ENCODE measurements around the gene PRKCE. TPM values are rescaled to one million over a fixed set of nuclear protein-coding genes. Genes with fewer than 3 reads are reported as not detected.

PRKCE gene
- total and polyA plus RNA-seq, 2 donors (not counting 1 experiment from before 2014, with no cell fraction given), result 14.1 to 19.0 TPM

- H3K79me2 ChIP-seq (ENCODE audit: control insufficient read depth, insufficient read depth, low read length), result no peaks in the 10 kb centered on the region
Observed at GRCh38 chr2:45709137-45709536, 57.7 kb downstream of the PRKCE start.

GRCh38 chr2:45710468-45710867 lies 59.0 kb downstream of the PRKCE start:
- Histone ChIP-seq H3K36me3 (ENCODE audit: control insufficient read depth, insufficient read depth, low read length) (no peaks in the 10 kb centered on the region), H3K27ac (ENCODE audit: insufficient read depth, low read length) (no peak overlapping the region), H3K4me3 (replicated peaks in 1 of 4; ENCODE audit: control extremely low read depth in 1 of 4, insufficient read depth in 1 of 4, low read depth in 3 of 4, low read length in 4 of 4) (no peak overlapping the region), H3K4me2 (ENCODE audit: extremely low read depth, insufficient read depth, low read length) (no peak overlapping the region), H4K20me1 (ENCODE audit: control insufficient read depth, extremely low read depth, insufficient read depth, low read length) (no peaks in the 10 kb centered on the region), H3K9ac (ENCODE audit: insufficient read depth, low read length) (no peak overlapping the region), H3K27me3 (ENCODE audit: control insufficient read depth, insufficient read depth, low read length) (no peaks in the 10 kb centered on the region), H3K4me1 (ENCODE audit: control insufficient read depth, extremely low read depth, insufficient read depth, low read length) (no peaks in the 10 kb centered on the region), H3K79me2 (ENCODE audit: control insufficient read depth, insufficient read depth, low read length) (no peaks in the 10 kb centered on the region), H3K9me3 (ENCODE audit: control insufficient read depth, insufficient read depth, low read depth, low read length) (no peaks in the 10 kb centered on the region), H2AFZ (ENCODE audit: low read length) (no peak overlapping the region)
- DNase-seq (ENCODE audit: low read depth in 2 of 2), result no peak
- no peak for TF ChIP-seq EZH2 (IDR thresholded peaks at IDR 0.05; ENCODE audit: low read length, missing control alignments)
- no peak for TF ChIP-seq CTCF (conservative IDR thresholded peaks at IDR 0.05 in 1 of 2, IDR thresholded peaks at IDR 0.05 in 1 of 2; ENCODE audit: low read depth in 1 of 2, low read length in 2 of 2)

More at GRCh38 chr2:45709137-45709536, 57.7 kb downstream of the PRKCE start:
- no peaks in the 10 kb centered on the region for H3K27me3 ChIP-seq (ENCODE audit: control insufficient read depth, insufficient read depth, low read length)
- no peak overlapping the region for H3K9ac ChIP-seq (ENCODE audit: insufficient read depth, low read length)
- TF ChIP-seq CTCF (conservative IDR thresholded peaks at IDR 0.05 in 1 of 2, IDR thresholded peaks at IDR 0.05 in 1 of 2; ENCODE audit: low read depth in 1 of 2, low read length in 2 of 2), result no peak
- TF ChIP-seq EZH2 (IDR thresholded peaks at IDR 0.05; ENCODE audit: low read length, missing control alignments), result no peak
- no peak overlapping the region for H3K4me3 ChIP-seq (replicated peaks in 1 of 4; ENCODE audit: control extremely low read depth in 1 of 4, insufficient read depth in 1 of 4, low read depth in 3 of 4, low read length in 4 of 4)
- DNase-seq (ENCODE audit: low read depth in 2 of 2), result no peak
- H3K9me3 ChIP-seq (ENCODE audit: control insufficient read depth, insufficient read depth, low read depth, low read length), result no peaks in the 10 kb centered on the region
- H3K36me3 ChIP-seq (ENCODE audit: control insufficient read depth, insufficient read depth, low read length), result no peaks in the 10 kb centered on the region
- H3K27ac ChIP-seq (ENCODE audit: insufficient read depth, low read length), result no peak overlapping the region
- no peaks in the 10 kb centered on the region for H3K4me1 ChIP-seq (ENCODE audit: control insufficient read depth, extremely low read depth, insufficient read depth, low read length)
- no peaks in the 10 kb centered on the region for H4K20me1 ChIP-seq (ENCODE audit: control insufficient read depth, extremely low read depth, insufficient read depth, low read length)
- no peak overlapping the region for H2AFZ ChIP-seq (ENCODE audit: low read length)
- H3K4me2 ChIP-seq (ENCODE audit: extremely low read depth, insufficient read depth, low read length), result no peak overlapping the region

- Histone ChIP-seq H3K36me3 (ENCODE audit: control insufficient read depth, insufficient read depth, low read length) (no peaks in the 10 kb centered on the region), H2AFZ (ENCODE audit: low read length) (no peak overlapping the region), H3K4me1 (ENCODE audit: control insufficient read depth, extremely low read depth, insufficient read depth, low read length) (no peaks in the 10 kb centered on the region), H4K20me1 (ENCODE audit: control insufficient read depth, extremely low read depth, insufficient read depth, low read length) (no peaks in the 10 kb centered on the region), H3K4me2 (ENCODE audit: extremely low read depth, insufficient read depth, low read length) (no peak overlapping the region), H3K4me3 (replicated peaks in 1 of 4; ENCODE audit: control extremely low read depth in 1 of 4, insufficient read depth in 1 of 4, low read depth in 3 of 4, low read length in 4 of 4) (no peak overlapping the region), H3K9ac (ENCODE audit: insufficient read depth, low read length) (no peak overlapping the region), H3K27me3 (ENCODE audit: control insufficient read depth, insufficient read depth, low read length) (no peaks in the 10 kb centered on the region), H3K79me2 (ENCODE audit: control insufficient read depth, insufficient read depth, low read length) (no peaks in the 10 kb centered on the region), H3K27ac (ENCODE audit: insufficient read depth, low read length) (no peak overlapping the region), H3K9me3 (ENCODE audit: control insufficient read depth, insufficient read depth, low read depth, low read length) (no peaks in the 10 kb centered on the region)
- no peak for DNase-seq (ENCODE audit: low read depth in 2 of 2)
- TF ChIP-seq CTCF (conservative IDR thresholded peaks at IDR 0.05 in 1 of 2, IDR thresholded peaks at IDR 0.05 in 1 of 2; ENCODE audit: low read depth in 1 of 2, low read length in 2 of 2) (no peak), EZH2 (IDR thresholded peaks at IDR 0.05; ENCODE audit: low read length, missing control alignments) (no peak)
Observed at GRCh38 chr2:45711224-45711623, 59.7 kb downstream of the PRKCE start.

Measured in fibroblast of lung (primary cell).